COLO668 (cell line): ENCODE measurements around the gene SAP30L.

Experiments used
- DNase-seq: peaks from one replicate; lab custom pipeline; 2025; ENCODE audit not compliant: unreplicated experiment; lab: John Stamatoyannopoulos, UW

SAP30L gene

DNA sequence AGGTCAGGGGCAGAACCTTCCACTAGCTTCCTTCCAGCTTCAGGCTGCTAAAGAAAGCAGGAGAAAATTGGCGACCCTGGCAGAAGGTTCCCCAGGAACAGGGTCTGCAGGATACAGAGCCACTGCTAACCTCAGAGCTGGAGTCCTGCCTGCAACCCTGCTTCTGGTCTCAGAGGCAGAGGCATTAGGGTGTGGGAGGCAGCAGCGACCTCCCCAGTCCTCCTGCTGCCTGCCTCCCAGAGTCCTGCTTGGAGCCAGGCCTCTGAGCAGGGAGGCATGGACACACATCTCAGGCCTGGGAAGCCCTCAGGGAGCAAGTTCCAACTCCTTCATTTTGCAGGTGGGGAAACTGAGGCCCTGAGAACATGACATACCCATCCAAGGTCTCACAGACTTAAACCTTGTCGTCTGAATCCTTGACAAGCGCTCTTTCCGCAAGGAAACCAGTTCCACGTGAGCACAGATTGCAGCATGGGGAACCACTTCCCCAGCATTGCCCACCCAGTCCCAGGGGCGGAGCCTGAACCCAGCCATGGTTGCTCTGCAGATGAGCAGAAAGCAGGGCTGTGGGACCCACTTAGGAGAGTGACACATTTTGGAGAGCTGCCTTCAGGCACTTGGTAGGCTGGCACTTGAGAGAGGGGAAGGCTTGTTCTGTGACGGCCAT lies 60.4 kb downstream of the SAP30L start:
- DNase-seq, result no peak

DNA sequence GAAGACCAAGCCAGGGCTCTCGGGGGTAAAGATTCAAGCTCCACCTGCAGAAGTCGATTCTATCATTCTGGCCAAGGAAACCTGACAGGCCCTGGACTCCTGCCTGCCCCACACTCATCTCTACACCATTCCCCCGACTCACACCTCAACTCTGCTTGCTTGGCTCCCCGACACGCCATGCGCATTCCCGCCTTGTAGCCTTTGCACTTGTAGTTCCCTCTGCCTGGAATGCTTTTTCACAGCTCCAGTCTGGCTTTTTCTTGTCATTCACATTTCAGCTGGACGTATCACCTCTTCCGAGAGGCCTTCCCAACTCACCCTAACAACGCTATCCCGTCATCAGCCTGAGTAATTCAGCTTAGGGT lies 60.9 kb downstream of the SAP30L start:
- no peak for DNase-seq

DNA sequence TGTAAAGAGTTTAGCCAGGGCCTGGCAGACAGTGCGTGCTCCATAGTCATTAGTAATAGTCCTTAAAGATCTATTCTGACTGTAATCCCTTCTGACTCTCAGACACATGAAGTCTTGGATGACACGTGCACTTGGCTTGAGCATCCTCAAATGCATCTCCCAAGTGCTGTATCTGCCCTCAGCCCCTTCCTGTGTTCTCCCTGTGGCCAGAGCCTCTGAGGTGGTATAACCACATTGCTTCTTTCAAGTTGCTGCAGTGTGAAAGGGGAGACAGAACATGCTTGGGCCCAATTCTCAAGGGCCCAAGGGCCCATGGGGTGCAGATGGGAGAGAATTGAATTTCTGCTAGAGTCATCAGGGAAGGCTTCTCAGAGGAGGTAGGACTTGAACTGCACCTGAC lies 62.3 kb downstream of the SAP30L start:
- no peak for DNase-seq

DNA sequence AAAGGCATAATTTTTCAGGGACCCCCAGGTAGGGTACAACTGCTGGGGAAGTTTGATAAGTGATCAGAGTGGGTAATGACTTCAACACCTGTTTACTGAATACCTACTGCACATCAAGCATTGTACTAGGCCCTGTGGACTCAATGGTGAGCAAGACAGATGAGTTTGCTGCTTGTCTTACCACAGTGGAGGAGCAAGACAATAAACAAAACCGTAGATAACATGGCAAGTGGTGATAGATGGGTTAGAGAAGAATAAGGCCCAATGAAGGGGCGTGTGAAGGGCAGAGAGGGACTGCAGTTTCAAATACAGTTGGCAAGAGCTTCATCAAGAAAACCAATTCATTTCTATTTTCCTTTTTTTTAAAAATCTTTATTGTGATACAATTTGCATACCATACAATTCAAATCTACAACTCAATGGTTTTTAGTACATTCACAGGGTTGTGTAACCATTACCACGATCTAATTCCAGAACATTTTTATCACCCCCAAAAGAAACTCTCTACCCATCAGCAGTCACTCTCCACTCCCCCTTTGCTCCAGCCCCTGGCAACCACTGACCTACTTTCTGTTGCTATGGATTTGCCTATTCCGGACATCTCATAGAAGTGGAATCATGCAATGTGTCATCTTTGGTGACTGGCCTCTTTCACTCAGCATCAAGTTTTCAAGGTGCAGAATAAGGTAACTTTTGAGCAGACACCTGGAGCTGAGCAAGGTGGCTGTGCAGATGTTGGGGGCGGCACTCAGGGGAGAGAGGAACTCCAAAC lies 64.2 kb downstream of the SAP30L start:
- no peak for DNase-seq
